Stomach smooth muscle (tissue), 2 donors: Measurements from ENCODE around the gene MCRIP1.

Experiments used
- H3K27ac ChIP-seq: one replicate; pipeline ENCODE4 v1.7.0; 2013; ENCODE audit warnings: mild to moderate bottlenecking, low read length, inconsistent platforms
- H3K27me3 ChIP-seq, 2 donors: one replicate each; pipeline ENCODE4 v1.7.0; 2013; ENCODE audit warnings: low read length in 2 of 2; ENCODE audit not compliant: insufficient read depth in 2 of 2, control insufficient read depth in 1 of 2
- H3K36me3 ChIP-seq, 2 donors: one replicate each; pipeline ENCODE4 v1.7.0; 2013; ENCODE audit warnings: low read length in 2 of 2; ENCODE audit not compliant: control insufficient read depth in 2 of 2, insufficient read depth in 2 of 2
- H3K4me1 ChIP-seq: one replicate; pipeline ENCODE4 v1.7.0; 2013; ENCODE audit warnings: low read length; ENCODE audit not compliant: control insufficient read depth, insufficient read depth
- H3K4me3 ChIP-seq, 2 donors: one replicate each; pipeline ENCODE4 v1.7.0; 2013; ENCODE audit warnings: low read length in 2 of 2
- H3K9ac ChIP-seq, 2 donors: one replicate each; pipeline ENCODE4 v1.7.0; 2013; ENCODE audit warnings: low read length in 2 of 2, mild to moderate bottlenecking in 1 of 2
- H3K9me3 ChIP-seq, 2 donors: one replicate each; pipeline ENCODE4 v1.7.0; 2013; ENCODE audit warnings: low read length in 2 of 2; ENCODE audit not compliant: control insufficient read depth in 2 of 2
- donor health status: healthy.
- donor health status: Pancreatic carcinoma.

Gene MCRIP1

DNA sequence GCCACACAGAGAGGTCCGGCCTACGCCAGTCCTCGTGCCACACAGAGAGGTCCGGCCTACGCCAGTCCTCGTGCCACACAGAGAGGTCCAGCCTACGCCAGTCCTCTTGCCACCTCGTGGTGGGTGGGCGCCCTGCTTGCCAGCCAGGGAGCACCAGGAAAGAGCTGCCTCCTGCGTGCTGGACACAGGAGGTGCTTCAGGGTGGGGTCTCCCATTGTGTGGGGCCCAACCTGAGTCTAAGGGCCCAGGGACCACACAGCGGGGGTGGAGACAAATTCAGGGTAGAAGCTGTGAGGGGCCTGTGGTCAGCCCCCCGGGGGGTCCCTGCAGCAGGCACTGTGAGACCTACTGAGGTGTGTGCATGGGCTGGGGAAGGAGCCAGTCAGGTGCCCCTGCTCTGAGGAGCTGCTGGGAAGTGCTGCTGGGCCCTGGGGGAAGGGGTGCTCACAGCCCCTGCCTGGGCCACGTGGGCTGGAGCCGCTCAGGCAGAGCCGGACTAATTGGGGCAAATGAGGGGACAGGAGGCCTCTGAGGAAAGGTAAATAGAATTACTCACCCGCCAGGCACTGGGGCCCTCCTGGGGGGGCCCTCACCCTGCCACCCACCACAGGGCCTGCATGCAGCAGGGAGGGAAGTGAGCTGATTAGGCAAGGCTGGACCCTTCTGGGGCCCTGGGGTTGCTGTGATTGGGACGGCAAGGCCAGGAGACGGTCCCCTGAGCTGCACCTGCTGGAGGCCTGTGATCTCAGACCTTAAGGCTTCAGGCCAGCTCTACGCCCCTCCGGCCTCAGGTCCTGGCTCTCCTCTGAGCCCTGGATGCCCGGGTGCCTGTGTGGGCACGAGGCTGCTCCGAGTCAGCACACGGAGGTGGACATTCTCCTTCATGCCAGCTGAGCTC lies 18.1 kb downstream of the MCRIP1 start:
- Histone ChIP-seq H3K27me3 (peaks cover 26 to 30% of the 10 kb centered on the region in 2 donors), H3K9ac (no peak overlapping the region), H3K27ac (no peak overlapping the region)

GRCh38 chr17:81813861-81814683 lies 19.0 kb downstream of the MCRIP1 start:
- Histone ChIP-seq H3K27me3 (peaks cover 21 to 35% of the 10 kb centered on the region in 2 donors), H3K4me3 (no peak overlapping the region), H3K9me3 (no peaks in the 10 kb centered on the region), H3K27ac (no peak overlapping the region), H3K36me3 (no peaks in the 10 kb centered on the region), H3K9ac (no peak overlapping the region), H3K4me1 (no peaks in the 10 kb centered on the region)

More for the DNA sequence above, 18.1 kb downstream of the MCRIP1 start:
- H3K36me3 ChIP-seq = no peaks in the 10 kb centered on the region
- no peak overlapping the region for H3K4me3 ChIP-seq
- H3K4me1 ChIP-seq = no peaks in the 10 kb centered on the region
- no peaks in the 10 kb centered on the region for H3K9me3 ChIP-seq

DNA sequence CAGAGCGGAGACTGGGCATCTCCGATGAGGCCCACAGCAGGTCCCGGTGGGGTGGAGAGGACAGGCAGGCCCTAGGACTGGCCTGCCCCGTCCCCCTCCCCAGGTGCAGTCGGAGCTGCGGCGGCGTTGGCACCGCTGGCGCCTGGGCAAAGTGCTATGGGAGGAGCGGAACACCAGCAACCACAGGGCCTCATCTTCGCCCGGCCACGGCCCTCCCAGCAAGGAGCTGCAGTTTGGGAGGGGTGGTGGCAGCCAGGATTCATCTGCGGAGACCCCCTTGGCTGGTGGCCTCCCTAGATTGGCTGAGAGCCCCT lies 19.8 kb downstream of the MCRIP1 start:
- H3K9me3 ChIP-seq = no peaks in the 10 kb centered on the region

GRCh38 chr17:81812571-81813370 lies 20.3 kb downstream of the MCRIP1 start:
- Histone ChIP-seq H3K36me3 (no peaks in the 10 kb centered on the region), H3K9me3 (no peaks in the 10 kb centered on the region), H3K27me3 (peaks cover 21 to 32% of the 10 kb centered on the region in 2 donors), H3K27ac (no peak overlapping the region), H3K4me3 (no peak overlapping the region), H3K9ac (no peak overlapping the region), H3K4me1 (no peaks in the 10 kb centered on the region)

More for the DNA sequence above, 19.8 kb downstream of the MCRIP1 start:
- Histone ChIP-seq H3K27me3 (peaks cover 21 to 35% of the 10 kb centered on the region in 2 donors), H3K9ac (no peak overlapping the region), H3K4me3 (no peak overlapping the region), H3K4me1 (no peaks in the 10 kb centered on the region), H3K27ac (no peak overlapping the region), H3K36me3 (no peaks in the 10 kb centered on the region)

DNA sequence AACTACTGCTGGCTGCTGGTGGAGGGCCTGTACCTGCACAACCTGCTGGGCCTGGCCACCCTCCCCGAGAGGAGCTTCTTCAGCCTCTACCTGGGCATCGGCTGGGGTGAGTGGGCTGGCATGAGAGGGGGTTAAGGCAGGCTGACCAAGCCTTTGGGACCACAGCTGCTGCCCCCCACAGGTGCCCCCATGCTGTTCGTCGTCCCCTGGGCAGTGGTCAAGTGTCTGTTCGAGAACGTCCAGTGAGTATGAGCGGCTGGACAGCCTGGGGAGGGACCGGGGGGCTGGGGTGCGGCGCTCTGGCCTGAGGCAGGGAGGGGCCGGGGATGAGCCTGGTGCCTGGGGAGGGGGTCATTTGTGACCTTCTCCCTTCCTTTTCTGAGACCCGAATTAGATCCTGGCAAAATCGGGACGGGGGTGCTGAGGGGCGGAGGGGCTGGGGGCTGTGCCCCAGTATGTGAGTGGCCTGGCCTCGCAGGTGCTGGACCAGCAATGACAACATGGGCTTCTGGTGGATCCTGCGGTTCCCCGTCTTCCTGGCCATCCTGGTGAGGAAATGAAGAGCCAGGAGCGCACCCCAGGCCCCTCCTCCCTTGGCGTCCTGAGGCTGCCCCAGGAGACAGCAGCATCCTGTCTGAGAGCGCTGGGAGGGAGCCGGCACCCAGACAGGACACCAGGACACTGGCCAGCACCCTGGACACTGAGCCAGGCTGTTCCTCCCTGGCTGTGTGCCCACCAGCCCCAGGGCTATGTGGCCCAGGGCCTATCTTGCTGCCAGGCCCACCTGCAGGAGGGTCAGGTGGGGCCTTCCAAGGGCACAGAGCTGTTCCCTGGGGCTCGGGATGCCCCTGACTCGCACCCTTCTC lies 21.2 kb downstream of the MCRIP1 start:
- Histone ChIP-seq H3K9ac (no peak overlapping the region), H3K9me3 (no peaks in the 10 kb centered on the region), H3K27ac (no peak overlapping the region), H3K4me1 (no peaks in the 10 kb centered on the region), H3K27me3 (peaks cover 27 to 35% of the 10 kb centered on the region in 2 donors), H3K4me3 (no peak overlapping the region), H3K36me3 (no peaks in the 10 kb centered on the region)

GRCh38 chr17:81810892-81811704 lies 22.0 kb downstream of the MCRIP1 start:
- Histone ChIP-seq H3K4me1 (no peaks in the 10 kb centered on the region), H3K36me3 (no peaks in the 10 kb centered on the region), H3K4me3 (no peak overlapping the region), H3K9ac (no peak overlapping the region), H3K9me3 (no peaks in the 10 kb centered on the region), H3K27ac (no peak overlapping the region), H3K27me3 (peaks cover 32 to 38% of the 10 kb centered on the region in 2 donors)

- Histone ChIP-seq H3K27me3 (peaks cover 37 to 39% of the 10 kb centered on the region in 2 donors), H3K4me1 (no peaks in the 10 kb centered on the region), H3K36me3 (no peaks in the 10 kb centered on the region)
Measured at GRCh38 chr17:81810476-81810875, 22.6 kb downstream of the MCRIP1 start.

DNA sequence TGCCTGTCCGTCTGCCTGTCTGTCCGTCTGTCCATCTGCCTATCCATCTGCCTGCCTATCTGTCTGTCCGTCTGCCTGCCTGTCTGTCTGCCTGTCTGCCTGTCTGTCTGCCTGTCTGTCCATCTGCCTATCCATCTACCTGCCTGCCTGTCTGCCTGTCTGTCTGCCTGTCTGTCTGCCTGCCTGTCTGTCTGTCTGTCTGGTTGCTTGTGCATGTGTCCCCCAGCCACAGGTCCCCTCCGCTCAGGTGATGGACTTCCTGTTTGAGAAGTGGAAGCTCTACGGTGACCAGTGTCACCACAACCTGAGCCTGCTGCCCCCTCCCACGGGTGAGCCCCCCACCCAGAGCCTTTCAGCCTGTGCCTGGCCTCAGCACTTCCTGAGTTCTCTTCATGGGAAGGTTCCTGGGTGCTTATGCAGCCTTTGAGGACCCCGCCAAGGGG lies 23.5 kb downstream of the MCRIP1 start:
- Histone ChIP-seq H3K9me3 (no peaks in the 10 kb centered on the region), H3K9ac (no peak overlapping the region), H3K36me3 (no peaks in the 10 kb centered on the region), H3K4me1 (no peaks in the 10 kb centered on the region), H3K27ac (no peak overlapping the region), H3K4me3 (no peak overlapping the region), H3K27me3 (peaks cover 39 to 43% of the 10 kb centered on the region in 2 donors)

More at GRCh38 chr17:81810476-81810875, 22.6 kb downstream of the MCRIP1 start:
- H3K4me3 ChIP-seq = no peak overlapping the region
- H3K9ac ChIP-seq = no peak overlapping the region
- H3K9me3 ChIP-seq = no peaks in the 10 kb centered on the region
- no peak overlapping the region for H3K27ac ChIP-seq

DNA sequence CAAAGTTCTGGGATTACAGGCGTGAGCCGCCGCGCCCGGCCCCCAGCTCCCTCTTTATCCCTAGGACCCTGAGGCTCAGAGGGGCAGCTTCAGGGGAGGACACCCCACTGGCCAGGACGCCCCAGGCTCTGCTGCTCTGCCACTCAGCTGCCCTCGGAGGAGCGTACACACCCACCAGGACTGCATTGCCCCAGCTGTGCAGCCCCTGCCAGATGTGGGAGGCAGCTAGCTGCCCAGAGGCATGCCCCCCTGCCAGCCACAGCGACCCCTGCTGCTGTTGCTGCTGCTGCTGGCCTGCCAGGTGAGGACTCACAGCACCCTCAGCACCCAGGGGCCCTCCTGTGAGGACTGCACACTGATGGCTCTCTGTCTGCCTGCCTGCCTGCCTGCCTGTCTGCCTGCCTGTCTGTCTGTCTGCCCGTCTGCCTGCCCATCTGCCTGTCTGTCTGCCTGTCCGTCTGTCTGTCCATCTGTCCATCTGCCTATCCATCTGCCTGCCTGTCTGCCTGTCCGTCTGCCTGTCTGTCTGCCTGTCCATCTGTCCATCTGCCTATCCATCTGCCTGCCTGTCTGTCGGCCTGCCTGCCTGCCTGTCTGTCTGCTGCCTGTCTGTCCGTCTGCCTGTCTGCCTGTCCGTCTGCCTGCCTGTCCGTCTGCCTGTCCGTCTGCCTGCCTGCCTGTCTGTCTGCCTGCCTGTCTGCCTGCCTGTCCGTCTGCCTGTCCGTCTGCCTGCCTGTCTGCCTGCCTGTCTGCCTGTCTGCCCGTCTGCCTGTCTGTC lies 24.1 kb downstream of the MCRIP1 start:
- no peak overlapping the region for H3K9ac ChIP-seq

More for the DNA sequence above, 24.1 kb downstream of the MCRIP1 start:
- no peaks in the 10 kb centered on the region for H3K9me3 ChIP-seq
- H3K36me3 ChIP-seq = no peaks in the 10 kb centered on the region
- H3K4me3 ChIP-seq = no peak overlapping the region
- peaks cover 39 to 50% of the 10 kb centered on the region in 2 donors for H3K27me3 ChIP-seq
- H3K27ac ChIP-seq = no peak overlapping the region
- peaks cover 3% of the 10 kb centered on the region for H3K4me1 ChIP-seq
